Prostate gland (tissue), 2 donors: Measurements from ENCODE around the gene SERINC3. TPM values are rescaled to one million over a fixed set of nuclear protein-coding genes. Genes with fewer than 3 reads are reported as not detected.
A peak's percentile ranks its signal among the peaks of the same experiment; 100 is the strongest.

Experiments
- DNase-seq: peaks from one replicate; pipeline ENCODE4 v3.0.0-alpha.2; 2019; ENCODE audit warnings: low spot score
- H3K27ac ChIP-seq, 2 donors: fragments of 200-600 bp; sonication (generic); 2 replicates each; pipeline ENCODE4 v1.5.1; 2017 to 2019
- H3K27me3 ChIP-seq: fragments of 200-600 bp; sonication (generic); replicated peaks from 2 replicates; pipeline ENCODE4 v1.5.1; 2019; ENCODE audit not compliant: insufficient read depth
- H3K36me3 ChIP-seq, 2 donors: fragments of 200-600 bp; sonication (generic); 1 replicate in 1 of 2; 2 replicates in 1 of 2; pipeline versions ENCODE4 v1.5.1 to v1.8.1; 2017 to 2019
- H3K4me1 ChIP-seq: fragments of 200-600 bp; sonication (generic); replicated peaks from 2 replicates; pipeline ENCODE4 v1.5.1; 2019
- H3K4me3 ChIP-seq, 2 donors: fragments of 200-600 bp; sonication (generic); 2 replicates each; pipeline ENCODE4 v1.5.1; 2017 to 2019
- H3K9me3 ChIP-seq: fragments of 200-600 bp; sonication (generic); 2 replicates; pipeline ENCODE4 v1.5.1; 2017
- CTCF ChIP-seq, 4 experiments: fragments of 200-600 bp in 2 of 4; fragments of 450-650 bp in 2 of 4; sonication (generic) in 2 of 4; IDR thresholded peaks; 1 replicate in 3 of 4; 2 replicates in 1 of 4; pipeline ENCODE4 v1.5.1; 2016 to 2019; ENCODE audit warnings: antibody characterized with exemption in 4 of 4, mild to moderate bottlenecking in 2 of 4, moderate library complexity in 2 of 4
- POLR2A ChIP-seq: fragments of 450-650 bp; IDR thresholded peaks from one replicate; pipeline ENCODE4 v1.6.1; 2016; ENCODE audit warnings: antibody characterized with exemption, mild to moderate bottlenecking
- POLR2AphosphoS5 ChIP-seq: sonication (generic); formaldehyde crosslinking; IDR thresholded peaks from one replicate; pipeline ENCODE4 v1.6.1; 2017; ENCODE audit warnings: antibody characterized with exemption
- WGBS: methylation state at CpG from one replicate; pipeline ENCODE4 v1.1.5; 2018; 5-methylcytosine and 5-hydroxymethylcytosine counted together
- intact Hi-C: fragments of 100-400 bp; cut with DNase I; formaldehyde crosslinking; loops from one replicate; pipeline ENCODE4 v1.14.2; 2022
- total RNA-seq, 2 donors: library from RNA; depleted of rRNA; stranded (reverse); fragments of >200 nt; gene quantifications; one replicate each; pipeline ENCODE4 v1.1.0, GENCODE V29; 2016

The SERINC3 gene
- total RNA-seq, 2 donors from 2014 or later = 89.1 to 141 TPM

DNA sequence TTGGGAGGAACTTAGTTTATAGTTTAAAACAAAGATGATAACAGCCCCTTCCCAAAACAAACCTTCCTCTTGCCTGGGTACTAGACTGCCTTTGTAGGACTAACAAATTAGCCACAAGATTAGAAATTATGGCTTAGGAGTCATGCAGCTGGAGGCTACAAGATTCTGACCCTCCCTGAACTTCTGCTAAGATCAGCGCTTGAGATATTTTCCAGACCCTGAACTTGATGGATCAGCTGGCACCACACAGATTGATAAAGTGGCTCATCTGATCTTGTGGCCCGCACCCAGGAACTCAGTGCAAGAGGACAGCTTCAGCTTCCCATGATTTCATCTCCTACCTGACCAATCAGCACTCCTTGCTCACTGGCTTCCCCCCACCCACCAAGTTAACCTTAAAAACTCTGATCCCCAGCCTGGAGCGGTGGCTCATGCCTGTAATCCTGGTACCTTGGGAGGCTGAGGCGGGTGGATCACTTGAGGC, 5.9 kb upstream of the SERINC3 start:
- DNase-seq = no peak
- Histone ChIP-seq H3K36me3 (no peaks in the 10 kb centered on the region), H3K27me3 (no peaks in the 10 kb centered on the region), H3K4me3 (no peak overlapping the region), H3K27ac (no peak overlapping the region), H3K9me3 (no peaks in the 10 kb centered on the region), H3K4me1 (peaks cover 2% of the 10 kb centered on the region)
- WGBS = 79% methylated on average over 4 of the region's 4 CpGs
- intact Hi-C loops = loop anchor here (10.0 kb wide), 1 partner anchor 313 kb away; the partner anchor contains the start of gene OSER1
- TF ChIP-seq POLR2A = no peak
- TF ChIP-seq POLR2AphosphoS5 = no peak
- no peak for TF ChIP-seq CTCF (IDR thresholded peaks at IDR 0.05)

DNA sequence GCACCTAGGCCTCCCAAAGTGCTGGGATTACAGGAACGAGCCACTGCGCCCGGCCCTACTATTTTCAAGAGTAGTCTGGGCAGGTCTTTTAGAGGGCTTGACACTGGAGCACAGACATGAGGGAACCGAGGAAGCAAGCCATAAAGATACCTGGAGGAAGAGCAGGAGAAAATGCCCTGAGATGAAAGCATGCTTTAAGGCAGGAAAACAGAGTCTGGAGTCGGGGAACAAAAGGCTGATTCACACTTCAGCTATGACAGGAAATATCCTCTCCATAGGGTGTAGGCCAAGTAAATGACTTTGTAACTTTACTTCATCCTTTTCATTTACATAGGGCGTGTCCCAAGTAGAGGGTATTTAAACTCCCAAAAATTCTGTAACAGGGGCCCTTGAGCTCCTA, 4.3 kb upstream of the SERINC3 start:
- 55% methylated on average over 6 of the region's 6 CpGs for WGBS
- no peak overlapping the region for H3K4me3 ChIP-seq
- no peak overlapping the region for H3K27ac ChIP-seq
- H3K4me1 ChIP-seq = no peaks in the 10 kb centered on the region
- H3K27me3 ChIP-seq = no peaks in the 10 kb centered on the region
- no peak for DNase-seq
- intact Hi-C loops = loop anchor here (10.0 kb wide), 1 partner anchor 311 kb away; the partner anchor contains the start of gene OSER1
- TF ChIP-seq POLR2A (no peak), CTCF (IDR thresholded peaks at IDR 0.05) (no peak), POLR2AphosphoS5 (no peak)
- H3K9me3 ChIP-seq = no peaks in the 10 kb centered on the region
- no peaks in the 10 kb centered on the region for H3K36me3 ChIP-seq

DNA sequence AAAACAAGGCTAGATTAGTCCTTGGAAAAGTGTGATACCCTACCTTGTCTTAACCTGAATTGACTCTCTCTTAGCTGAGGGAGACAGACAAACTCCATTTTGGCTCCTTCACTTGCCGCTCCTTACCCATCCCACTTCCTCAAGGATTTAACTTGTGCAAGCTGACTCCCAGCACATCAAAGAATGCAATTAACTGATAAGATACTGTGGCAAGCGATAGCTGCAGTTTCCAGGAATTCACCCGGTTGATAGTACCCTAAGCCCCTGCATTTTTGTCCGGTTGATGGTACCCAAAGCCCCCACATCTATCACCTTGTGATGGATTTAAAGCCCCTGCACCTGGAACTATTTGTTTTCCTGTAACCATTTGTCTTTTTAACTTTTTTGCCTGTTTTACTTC, 1.9 kb upstream of the SERINC3 start:
- no peaks in the 10 kb centered on the region for H3K9me3 ChIP-seq
- H3K27me3 ChIP-seq = no peaks in the 10 kb centered on the region
- peaks cover 8% of the 10 kb centered on the region for H3K4me1 ChIP-seq
- no peak overlapping the region for H3K27ac ChIP-seq
- no peak for TF ChIP-seq POLR2A
- no peak for TF ChIP-seq POLR2AphosphoS5
- TF ChIP-seq CTCF (IDR thresholded peaks at IDR 0.05) = no peak
- WGBS = 47% methylated on average over 4 of the region's 4 CpGs
- DNase-seq = no peak
- no peak overlapping the region for H3K4me3 ChIP-seq
- H3K36me3 ChIP-seq = no peaks in the 10 kb centered on the region
- intact Hi-C loops = loop anchor here (10.0 kb wide), 1 partner anchor 309 kb away; the partner anchor contains the start of gene OSER1

GRCh38 chr20:44522841-44523240, 971 bp upstream of the SERINC3 start:
- Histone ChIP-seq H3K4me1 (peaks cover 8% of the 10 kb centered on the region), H3K27ac (no peak overlapping the region), H3K36me3 (no peaks in the 10 kb centered on the region), H3K4me3 (no peak overlapping the region), H3K27me3 (no peaks in the 10 kb centered on the region), H3K9me3 (no peaks in the 10 kb centered on the region)
- intact Hi-C loops = loop anchor here (10.0 kb wide), 1 partner anchor 308 kb away; the partner anchor contains the start of gene OSER1
- TF ChIP-seq POLR2AphosphoS5 (no peak), CTCF (IDR thresholded peaks at IDR 0.05) (no peak), POLR2A (no peak)
- 93% methylated on average over 1 of the region's 1 CpG for WGBS
- no peak for DNase-seq

GRCh38 chr20:44520881-44521280, 989 bp downstream of the SERINC3 start:
- Histone ChIP-seq H3K9me3 (no peaks in the 10 kb centered on the region), H3K27ac (peak overlapping the region; percentile 97 to 100), H3K36me3 (no peaks in the 10 kb centered on the region), H3K4me1 (peaks cover 8% of the 10 kb centered on the region), H3K27me3 (no peaks in the 10 kb centered on the region), H3K4me3 (peak overlapping the region; percentile 81 to 100)
- DNase-seq = no peak
- TF ChIP-seq POLR2AphosphoS5 = no peak
- TF ChIP-seq POLR2A = no peak
- TF ChIP-seq CTCF (IDR thresholded peaks at IDR 0.05) = no peak
- intact Hi-C loops = loop anchor here (2.0 to 10.0 kb wide), 2 partner anchors 46 to 306 kb away; partner anchors contain the start of genes OSER1 and TTPAL
- 39% methylated on average over 3 of the region's 3 CpGs for WGBS
